Upper lobe of right lung (tissue), 1 donor: ENCODE results near the gene JMJD8. TPM values are rescaled to one million over a fixed set of nuclear protein-coding genes. Genes with fewer than 3 reads are reported as not detected.

Experiments used
- ATAC-seq: fragments of 200-7000 bp; cut with Tn5 transposase; one replicate; pipeline ENCODE4 v1.9.1; 2020; ENCODE audit warnings: mild to moderate bottlenecking, moderate library complexity
- DNase-seq: peaks from one replicate; pipeline ENCODE4 v3.0.0-alpha.2; 2020
- H3K27ac ChIP-seq: fragments of 200-600 bp; one replicate; pipeline ENCODE4 v1.8.0; 2022
- H3K27me3 ChIP-seq: fragments of 200-600 bp; one replicate; pipeline ENCODE4 v1.8.0; 2022; ENCODE audit warnings: mild to moderate bottlenecking
- H3K36me3 ChIP-seq: fragments of 200-600 bp; one replicate; pipeline ENCODE4 v1.8.0; 2022
- H3K4me1 ChIP-seq: fragments of 200-600 bp; one replicate; pipeline ENCODE4 v1.8.0; 2022
- H3K4me3 ChIP-seq: fragments of 200-600 bp; one replicate; pipeline ENCODE4 v1.8.0; 2022; ENCODE audit warnings: mild to moderate bottlenecking
- H3K9me3 ChIP-seq: fragments of 200-600 bp; one replicate; pipeline ENCODE4 v1.8.0; 2022
- intact Hi-C: fragments of 100-400 bp; cut with DNase I; formaldehyde crosslinking; loops from one replicate; pipeline ENCODE4 v1.11.0; 2022
- total RNA-seq: library from RNA; stranded (reverse); fragmentation: NEBNext Ultra II Directional; extraction: Animal tissue kit (Norgen Biotek cat#: 25700); gene quantifications from one replicate; pipeline ENCODE4 v1.2.1, GENCODE V29; 2021
- TF ChIP-seq, protein P1 (sequence below): fragments of 200-600 bp; IDR thresholded peaks from one replicate; pipeline ENCODE4 v1.8.0; 2022; ENCODE audit warnings: antibody characterized with exemption
- donor health status: DM: no; HTN: yes; CAD: no; lungs with severe emphysema.

JMJD8 gene
- total RNA-seq, 1 donor from 2014 or later = 51.3 TPM

GRCh38 chr16:660132-660458 lies 24.0 kb downstream of the JMJD8 start:
- H3K4me1 ChIP-seq = peaks cover 3% of the 10 kb centered on the region
- no peaks in the 10 kb centered on the region for H3K9me3 ChIP-seq
- no peaks in the 10 kb centered on the region for H3K27me3 ChIP-seq
- intact Hi-C loops = no loop called here
- no peak overlapping the region for H3K4me3 ChIP-seq
- DNase-seq (no peak), ATAC-seq (no peak)
- peak overlapping the region; percentile 26 for H3K27ac ChIP-seq
- TF ChIP-seq, protein P1, sequence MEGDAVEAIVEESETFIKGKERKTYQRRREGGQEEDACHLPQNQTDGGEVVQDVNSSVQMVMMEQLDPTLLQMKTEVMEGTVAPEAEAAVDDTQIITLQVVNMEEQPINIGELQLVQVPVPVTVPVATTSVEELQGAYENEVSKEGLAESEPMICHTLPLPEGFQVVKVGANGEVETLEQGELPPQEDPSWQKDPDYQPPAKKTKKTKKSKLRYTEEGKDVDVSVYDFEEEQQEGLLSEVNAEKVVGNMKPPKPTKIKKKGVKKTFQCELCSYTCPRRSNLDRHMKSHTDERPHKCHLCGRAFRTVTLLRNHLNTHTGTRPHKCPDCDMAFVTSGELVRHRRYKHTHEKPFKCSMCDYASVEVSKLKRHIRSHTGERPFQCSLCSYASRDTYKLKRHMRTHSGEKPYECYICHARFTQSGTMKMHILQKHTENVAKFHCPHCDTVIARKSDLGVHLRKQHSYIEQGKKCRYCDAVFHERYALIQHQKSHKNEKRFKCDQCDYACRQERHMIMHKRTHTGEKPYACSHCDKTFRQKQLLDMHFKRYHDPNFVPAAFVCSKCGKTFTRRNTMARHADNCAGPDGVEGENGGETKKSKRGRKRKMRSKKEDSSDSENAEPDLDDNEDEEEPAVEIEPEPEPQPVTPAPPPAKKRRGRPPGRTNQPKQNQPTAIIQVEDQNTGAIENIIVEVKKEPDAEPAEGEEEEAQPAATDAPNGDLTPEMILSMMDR = no peak
- no peaks in the 10 kb centered on the region for H3K36me3 ChIP-seq

DNA sequence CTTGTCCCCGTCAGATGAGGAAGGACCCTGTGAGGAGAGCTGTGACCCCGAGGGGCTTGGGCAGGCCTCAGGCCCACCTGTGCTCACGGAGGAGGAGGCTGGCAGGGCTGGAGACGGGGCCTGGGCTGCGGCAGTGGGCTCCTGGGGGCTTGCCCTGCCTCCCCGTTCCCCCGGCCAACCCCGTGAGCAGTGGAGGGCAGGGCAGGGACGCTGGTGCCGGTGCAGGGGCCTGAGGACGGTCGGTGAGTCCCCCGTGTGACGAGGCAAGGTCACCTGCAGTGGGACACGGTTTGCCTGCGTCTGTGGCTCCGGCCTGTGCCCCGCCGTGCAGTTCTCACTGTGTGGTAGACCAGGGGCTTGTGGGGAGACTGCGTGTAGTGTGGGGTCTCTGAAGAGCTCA lies 24.5 kb downstream of the JMJD8 start:
- no peak for DNase-seq
- ATAC-seq = no peak
- no peaks in the 10 kb centered on the region for H3K27me3 ChIP-seq
- no peaks in the 10 kb centered on the region for H3K9me3 ChIP-seq
- H3K27ac ChIP-seq = no peak overlapping the region
- H3K36me3 ChIP-seq = no peaks in the 10 kb centered on the region
- TF ChIP-seq, protein P1 = no peak
- H3K4me1 ChIP-seq = peaks cover 3% of the 10 kb centered on the region
- intact Hi-C loops = no loop called here
- no peak overlapping the region for H3K4me3 ChIP-seq

GRCh38 chr16:658679-659571 lies 25.2 kb downstream of the JMJD8 start:
- Histone ChIP-seq H3K27me3 (no peaks in the 10 kb centered on the region), H3K4me1 (peaks cover 3% of the 10 kb centered on the region), H3K27ac (no peak overlapping the region), H3K36me3 (no peaks in the 10 kb centered on the region), H3K9me3 (no peaks in the 10 kb centered on the region), H3K4me3 (no peak overlapping the region)
- TF ChIP-seq, protein P1 = no peak
- ATAC-seq = no peak
- no peak for DNase-seq
- intact Hi-C loops = no loop called here

GRCh38 chr16:657487-657886 lies 26.6 kb downstream of the JMJD8 start:
- Histone ChIP-seq H3K27me3 (no peaks in the 10 kb centered on the region), H3K4me1 (peaks cover 3% of the 10 kb centered on the region), H3K4me3 (no peak overlapping the region), H3K27ac (no peak overlapping the region), H3K9me3 (no peaks in the 10 kb centered on the region), H3K36me3 (no peaks in the 10 kb centered on the region)
- no peak for DNase-seq
- no peak for ATAC-seq
- TF ChIP-seq, protein P1 = no peak
- intact Hi-C loops = no loop called here

GRCh38 chr16:654034-654433 lies 30.1 kb downstream of the JMJD8 start:
- ATAC-seq (no peak), DNase-seq (no peak)
- Histone ChIP-seq H3K36me3 (no peaks in the 10 kb centered on the region), H3K4me1 (peaks cover 8% of the 10 kb centered on the region), H3K9me3 (no peaks in the 10 kb centered on the region), H3K27me3 (no peaks in the 10 kb centered on the region), H3K27ac (no peak overlapping the region), H3K4me3 (no peak overlapping the region)
- intact Hi-C loops = no loop called here
- TF ChIP-seq, protein P1 = no peak
